Posterior vena cava (tissue), 2 donors: ENCODE measurements around the gene CYP11A1. TPM values are rescaled to one million over a fixed set of nuclear protein-coding genes. Genes with fewer than 3 reads are reported as not detected.
A peak's percentile ranks its signal among the peaks of the same experiment; 100 is the strongest.

Source experiments
- DNase-seq: peaks from one replicate; pipeline ENCODE4 v3.0.0-alpha.2; 2020; ENCODE audit warnings: low spot score
- intact Hi-C, 2 donors: fragments of 100-400 bp; cut with DNase I; formaldehyde crosslinking; loops; one replicate each; pipeline versions ENCODE4 v1.14.1 to v1.14.2; 2022 to 2023
- microRNA-seq, 2 donors: library from miRNA; unstranded; fragments of <30 nt; microRNA quantifications; one replicate each; pipeline ENCODE4 v1.2.0, GENCODE V29; 2020 to 2021; ENCODE audit warnings: borderline microRNAs expressed in 2 of 2
- total RNA-seq, 2 donors: library from RNA; stranded (reverse); fragmentation: NEBNext Ultra II Directional; extraction: Animal tissue kit (Norgen Biotek cat#: 25700); gene quantifications; one replicate each; pipeline ENCODE4 v1.2.1, GENCODE V29; 2021
- donor health status: DM: yes; HTN: yes; CAD: no.
- donor health status: DM: yes; HTN: yes; CAD: no.

CYP11A1 gene
- total RNA-seq, 2 donors from 2014 or later, result 0.71 to 1.2 TPM

DNA sequence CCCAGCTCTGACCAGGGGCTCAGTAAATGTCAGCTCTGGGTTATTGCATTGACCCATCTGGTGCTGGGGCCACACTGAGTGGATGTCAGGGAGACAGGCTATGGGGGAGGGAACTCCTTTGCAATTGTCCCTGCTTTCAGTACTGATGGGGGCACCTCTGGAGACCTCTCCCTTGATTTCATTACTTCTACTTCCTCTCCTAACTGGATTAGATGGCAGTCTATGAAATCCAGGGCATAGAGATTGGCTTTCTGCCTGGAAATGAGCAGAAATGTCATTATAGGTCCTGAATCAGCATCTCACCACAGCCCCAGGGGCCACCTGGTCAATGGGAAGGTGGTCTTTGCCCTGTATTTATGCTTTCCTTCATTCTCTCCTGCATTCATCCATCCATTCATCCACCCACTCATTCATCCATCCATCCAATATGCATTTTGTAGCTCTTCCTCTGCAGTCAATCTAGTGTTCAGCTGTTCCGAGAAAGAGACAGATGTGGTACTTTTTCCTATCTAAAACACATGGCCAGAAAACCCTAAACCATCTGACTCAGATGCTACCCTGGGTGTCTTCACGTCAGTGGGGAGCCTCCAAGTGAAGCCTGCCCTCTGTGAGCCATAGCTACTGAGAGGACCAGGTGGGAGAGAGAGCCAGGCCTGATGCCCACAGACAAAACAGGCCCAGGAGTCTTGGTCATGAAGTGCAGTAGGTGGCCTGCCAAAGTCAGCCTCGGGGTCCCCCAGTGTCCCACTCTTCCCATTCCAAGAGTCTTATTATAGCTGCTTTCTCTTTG is 74.2 kb downstream of the CYP11A1 start:
- intact Hi-C loops, result no loop called here
- DNase-seq, result no peak

DNA sequence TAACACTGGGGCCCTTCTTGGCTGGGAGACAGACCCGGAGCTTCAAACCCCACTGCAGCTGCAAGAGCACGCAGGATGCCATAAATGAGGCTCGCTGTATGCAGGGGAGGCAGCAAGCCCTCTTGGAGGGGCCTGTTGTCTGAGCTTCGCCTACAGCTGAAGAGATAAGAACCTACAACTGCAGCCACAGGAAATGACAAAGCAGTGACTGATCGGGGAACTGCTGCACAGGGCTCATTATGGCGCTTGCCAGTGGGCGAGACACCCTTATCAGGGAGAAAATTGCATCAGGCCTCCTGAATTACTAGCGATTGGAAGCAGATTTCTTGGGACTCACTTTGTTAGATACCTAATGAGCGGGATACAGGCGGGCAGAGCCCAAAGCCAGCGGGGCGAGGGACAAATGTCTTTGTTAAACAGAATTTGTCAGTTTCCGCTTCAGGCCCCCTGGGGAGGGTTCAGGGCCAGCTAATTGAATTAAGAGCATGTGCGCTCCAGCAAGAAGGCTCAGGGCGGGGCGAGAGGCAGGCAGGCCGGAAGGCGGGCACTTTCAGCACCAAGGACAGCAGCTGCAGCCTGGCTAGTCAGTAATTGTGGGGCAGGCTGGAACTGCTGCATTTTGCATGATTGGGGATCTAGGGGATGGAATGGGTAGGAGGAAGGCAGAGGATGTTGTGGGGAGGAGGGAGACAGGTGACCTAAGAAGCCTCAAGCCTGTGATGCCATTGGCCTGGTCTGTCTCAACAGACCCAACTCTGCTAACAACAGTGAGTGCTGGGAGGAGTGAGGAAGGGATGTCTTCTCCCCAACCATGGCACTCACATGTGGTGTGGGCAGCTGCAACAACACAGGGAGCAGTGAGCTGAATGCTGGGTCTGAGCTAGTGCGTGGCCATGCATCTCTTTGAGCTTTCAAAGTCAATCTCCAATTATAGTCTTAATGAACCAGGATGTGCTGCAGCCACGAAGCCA is 76.1 kb downstream of the CYP11A1 start:
- intact Hi-C loops, result no loop called here
- DNase-seq, result peak; percentile 95

DNA sequence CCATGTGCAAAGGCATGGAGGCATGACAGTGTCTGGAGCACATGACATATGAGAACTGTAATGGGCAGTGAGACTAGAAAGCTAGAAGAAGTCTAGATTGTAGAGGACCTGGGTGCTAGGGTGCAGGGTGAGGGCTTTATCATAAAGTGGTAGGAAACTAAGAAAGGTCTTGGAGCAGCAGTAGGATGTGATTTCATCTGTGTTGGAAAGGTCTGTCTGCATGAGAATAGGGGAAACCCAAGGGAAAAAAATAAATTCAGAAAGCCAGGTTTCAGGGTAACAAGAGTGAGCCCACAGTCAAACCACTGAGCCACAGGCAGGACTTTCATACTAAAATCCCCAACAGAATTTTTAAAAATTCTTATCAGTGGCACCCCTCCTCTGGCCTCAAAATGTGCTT is 76.8 kb downstream of the CYP11A1 start:
- DNase-seq, result no peak
- intact Hi-C loops, result no loop called here

DNA sequence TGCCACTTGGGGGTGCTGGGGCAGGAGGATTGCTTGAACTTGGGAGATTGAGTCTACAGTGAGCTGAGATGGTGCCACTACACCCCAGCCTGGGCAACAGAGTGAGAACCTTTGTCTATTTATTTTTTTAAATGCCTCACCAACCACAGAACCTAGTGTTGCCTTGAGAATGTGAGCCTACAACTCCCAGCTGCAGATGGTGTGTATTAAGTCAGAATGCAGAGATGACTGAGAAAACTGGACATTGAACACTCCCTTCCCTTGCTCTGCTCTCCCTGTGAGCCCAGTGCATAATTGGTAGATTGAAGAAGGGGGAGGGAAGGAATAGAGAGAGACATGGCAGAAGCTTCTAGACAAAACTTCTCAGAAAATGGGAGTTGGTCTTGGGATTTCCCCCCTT is 77.8 kb downstream of the CYP11A1 start:
- intact Hi-C loops, result no loop called here

More for the DNA sequence above, 77.8 kb downstream of the CYP11A1 start:
- no peak for DNase-seq

Small RNA genes within 50 kb of the gene (microRNA-seq; reads per million reads assigned to microRNA genes)
- gene MIR6881, result 0 reads per million in 2 donors

Other genes starting within 250 kb of the CYP11A1 start
- under 1 TPM; 0.62 to 0.65 TPM for gene ISLR2, start 237.1 kb downstream of the CYP11A1 start, total RNA-seq
- 100 to 1,000 TPM in 1 of 2 donors, 10 to 100 TPM in 1; 51.7 to 108 TPM for gene ISLR, start 193.9 kb downstream of the CYP11A1 start, total RNA-seq
- gene STRA6, start 164.9 kb downstream of the CYP11A1 start, total RNA-seq, result 1 to 10 TPM in 1 of 2 donors, not detected in 1; 1.3 TPM
- not detected for gene CCDC33, start 131.3 kb downstream of the CYP11A1 start, total RNA-seq
- gene SEMA7A, start 66.3 kb upstream of the CYP11A1 start, total RNA-seq, result 1 to 10 TPM; 1.2 to 2.0 TPM
- gene UBL7, start 93.5 kb upstream of the CYP11A1 start, total RNA-seq, result 10 to 100 TPM; 24.8 to 25.9 TPM
- gene ARID3B, start 173.6 kb upstream of the CYP11A1 start, total RNA-seq, result 1 to 10 TPM; 4.2 to 4.9 TPM
- 10 to 100 TPM; 37.7 to 42.3 TPM for gene CLK3, start 248.2 kb upstream of the CYP11A1 start, total RNA-seq